H7 (cell line): ENCODE results near the gene KIRREL3. TPM values are rescaled to one million over a fixed set of nuclear protein-coding genes. Genes with fewer than 3 reads are reported as not detected.

Experiments
- DNase-seq: peaks from one replicate; pipeline ENCODE4 v3.0.0; 2012
- H3K27me3 ChIP-seq: 2 replicates; pipeline ENCODE4 v1.6.0; 2011; ENCODE audit warnings: mild to moderate bottlenecking, low read length; ENCODE audit not compliant: control insufficient read depth, insufficient read depth
- H3K36me3 ChIP-seq: replicated peaks from 2 replicates; pipeline ENCODE4 v1.5.1; 2011; ENCODE audit warnings: low read length; ENCODE audit not compliant: control insufficient read depth, insufficient read depth
- H3K4me3 ChIP-seq: 2 replicates; pipeline ENCODE4 v1.5.1; 2011; ENCODE audit warnings: low read depth, mild to moderate bottlenecking, control low read depth, low read length, moderate library complexity; ENCODE audit not compliant: insufficient read depth
- total RNA-seq: library from RNA; depleted of rRNA; stranded (reverse); fragments of >200 nt; shearing (Covaris generic); gene quantifications from 2 replicates; pipeline ENCODE4 v1.2.3, GENCODE V29; 2014

The KIRREL3 gene
- total RNA-seq, 1 experiment from 2014 or later = 0.10 TPM

- no peaks in the 10 kb centered on the region for H3K36me3 ChIP-seq
- H3K4me3 ChIP-seq = no peak overlapping the region
- DNase-seq = no peak
- peaks cover 6% of the 10 kb centered on the region for H3K27me3 ChIP-seq
Observed at GRCh38 chr11:126817523-126818450, 182.8 kb downstream of the KIRREL3 start.

DNA sequence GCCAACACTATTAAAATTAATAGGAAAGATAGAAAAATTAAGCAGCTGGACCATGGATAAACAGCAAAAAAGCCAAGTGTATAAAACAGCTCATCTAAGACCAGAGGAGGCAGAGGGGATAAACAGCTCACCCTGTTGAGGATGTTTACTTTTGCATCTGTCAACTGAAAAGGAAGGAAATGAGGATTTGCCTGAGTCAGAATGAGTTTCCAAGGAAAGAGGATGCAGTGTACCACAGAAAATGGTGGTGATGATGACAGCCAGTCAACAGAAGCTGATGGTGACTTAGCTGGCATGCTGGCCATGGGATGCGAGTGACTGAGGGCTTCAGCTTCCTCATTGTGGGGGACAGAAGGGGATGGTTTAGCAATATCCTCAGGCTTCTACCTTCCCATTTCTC lies 183.5 kb downstream of the KIRREL3 start:
- peaks cover 6% of the 10 kb centered on the region for H3K27me3 ChIP-seq
- H3K4me3 ChIP-seq = no peak overlapping the region
- DNase-seq = no peak
- no peaks in the 10 kb centered on the region for H3K36me3 ChIP-seq

DNA sequence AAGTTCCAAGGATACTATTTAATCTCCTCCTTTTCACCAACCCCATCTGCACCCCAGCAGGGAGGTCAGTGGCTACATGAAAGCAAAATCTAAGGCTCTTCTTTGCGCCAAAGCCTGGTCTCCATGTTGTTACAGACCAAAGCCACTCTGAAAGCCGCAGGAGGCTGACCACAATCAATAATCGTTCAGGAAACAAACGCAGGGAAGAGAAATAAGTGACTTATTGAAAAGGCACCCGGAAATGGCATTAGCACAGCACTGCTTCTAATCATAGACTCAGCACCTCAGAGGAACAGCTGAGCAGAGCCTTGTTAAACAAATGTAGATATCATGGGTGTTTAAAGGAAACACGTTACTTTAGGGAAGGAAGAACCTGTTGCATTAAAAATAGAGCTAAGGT lies 183.9 kb downstream of the KIRREL3 start:
- Histone ChIP-seq H3K36me3 (no peaks in the 10 kb centered on the region), H3K4me3 (no peak overlapping the region), H3K27me3 (peaks cover 6% of the 10 kb centered on the region)
- DNase-seq = no peak

- no peak overlapping the region for H3K4me3 ChIP-seq
Observed at GRCh38 chr11:126815111-126815510, 185.5 kb downstream of the KIRREL3 start.

GRCh38 chr11:126810776-126811175 lies 189.8 kb downstream of the KIRREL3 start:
- no peak overlapping the region for H3K4me3 ChIP-seq
- no peak for DNase-seq
- no peaks in the 10 kb centered on the region; the same call in 1 of the 2 replicates for H3K27me3 ChIP-seq
- H3K36me3 ChIP-seq = no peaks in the 10 kb centered on the region

More at GRCh38 chr11:126815111-126815510, 185.5 kb downstream of the KIRREL3 start:
- Histone ChIP-seq H3K27me3 (peaks cover 6% of the 10 kb centered on the region), H3K36me3 (no peaks in the 10 kb centered on the region)
- no peak for DNase-seq

- no peaks in the 10 kb centered on the region for H3K36me3 ChIP-seq
- no peaks in the 10 kb centered on the region; the same call in 1 of the 2 replicates for H3K27me3 ChIP-seq
- no peak overlapping the region for H3K4me3 ChIP-seq
- no peak for DNase-seq
Observed at GRCh38 chr11:126809514-126810289, 190.9 kb downstream of the KIRREL3 start.

DNA sequence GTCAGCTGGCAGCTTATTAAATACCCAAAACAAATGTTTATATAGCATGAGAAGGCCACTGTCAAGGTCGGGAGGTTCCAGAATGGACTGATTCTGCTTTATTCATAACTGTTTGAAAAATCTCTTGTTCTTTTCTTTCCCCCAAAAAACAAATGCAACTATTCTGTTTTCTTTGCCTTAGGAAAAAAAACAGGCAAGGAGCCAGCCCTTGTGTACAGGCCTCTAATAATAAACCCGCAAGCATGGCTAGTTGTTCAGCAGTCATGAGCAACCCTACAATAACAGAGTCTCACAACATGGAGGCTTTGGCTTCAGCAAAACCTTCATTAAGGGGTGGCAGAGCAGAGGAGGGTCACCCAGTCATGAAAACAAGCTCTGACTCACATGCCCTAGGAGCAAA lies 191.7 kb downstream of the KIRREL3 start:
- no peaks in the 10 kb centered on the region; the same call in 1 of the 2 replicates for H3K27me3 ChIP-seq
- DNase-seq = no peak
- no peaks in the 10 kb centered on the region for H3K36me3 ChIP-seq
- H3K4me3 ChIP-seq = no peak overlapping the region

DNA sequence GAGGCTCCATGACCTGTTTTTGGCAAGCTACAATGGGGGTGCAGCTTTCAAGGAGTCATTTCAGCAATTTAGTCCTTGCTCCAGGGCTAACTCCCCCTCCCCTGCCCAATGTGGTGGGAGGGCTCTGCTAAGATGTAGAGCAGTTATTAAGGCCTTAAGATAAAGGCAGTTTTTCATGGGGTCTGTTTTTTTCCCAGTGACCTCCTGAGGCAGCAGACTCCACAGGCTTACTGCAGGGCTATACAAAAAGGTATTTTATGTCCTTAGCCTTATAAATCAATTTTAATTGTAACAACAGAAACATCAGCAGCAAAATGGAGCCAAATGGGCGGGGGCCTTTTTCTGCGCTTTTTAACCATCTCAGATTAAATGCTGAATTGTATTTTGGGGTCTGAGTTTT lies 192.3 kb downstream of the KIRREL3 start:
- H3K36me3 ChIP-seq = no peaks in the 10 kb centered on the region
- no peak overlapping the region for H3K4me3 ChIP-seq
- no peaks in the 10 kb centered on the region; the same call in 1 of the 2 replicates for H3K27me3 ChIP-seq
- DNase-seq = no peak

DNA sequence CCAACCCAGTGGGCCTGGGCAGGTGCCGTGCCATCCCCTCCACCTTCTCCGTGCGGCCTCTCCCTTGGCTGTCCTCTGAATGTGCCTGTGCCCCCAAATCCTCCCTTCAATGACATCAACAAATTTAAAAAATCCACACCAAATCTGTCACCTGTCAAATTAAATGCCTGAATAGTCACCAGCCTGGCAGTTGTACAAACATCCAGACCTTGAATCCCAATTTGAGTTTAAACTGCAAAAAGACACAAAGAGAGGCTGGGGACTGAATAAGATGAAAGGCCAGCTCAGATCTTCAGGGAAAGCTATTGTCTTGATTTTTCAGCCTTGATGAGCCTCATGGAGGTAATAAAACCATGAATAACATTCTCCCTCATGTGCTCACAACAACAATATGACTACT lies 194.7 kb downstream of the KIRREL3 start:
- no peaks in the 10 kb centered on the region for H3K27me3 ChIP-seq
- H3K36me3 ChIP-seq = no peaks in the 10 kb centered on the region
- no peak overlapping the region for H3K4me3 ChIP-seq
- DNase-seq = no peak

DNA sequence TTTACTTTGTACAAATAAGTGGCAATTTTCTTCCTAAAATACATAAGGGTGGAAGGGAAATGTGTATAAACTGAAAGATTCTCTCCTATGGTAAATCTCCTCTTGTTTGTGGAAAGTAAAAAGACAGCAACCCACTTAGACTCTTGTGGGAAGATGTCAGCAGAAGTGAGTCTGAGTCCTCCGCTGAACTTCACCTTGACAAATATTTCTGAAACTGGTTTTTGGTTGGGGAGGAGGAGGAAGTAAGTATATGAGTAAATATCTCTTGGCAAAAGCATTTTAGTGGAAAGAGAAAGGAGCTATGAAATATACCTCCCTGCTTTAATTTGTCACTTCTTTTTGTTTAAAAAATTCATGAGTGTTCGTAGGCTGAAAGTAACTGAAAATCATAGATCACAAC lies 196.2 kb downstream of the KIRREL3 start:
- DNase-seq = no peak
- no peak overlapping the region for H3K4me3 ChIP-seq
- no peaks in the 10 kb centered on the region for H3K36me3 ChIP-seq
- no peaks in the 10 kb centered on the region for H3K27me3 ChIP-seq

GRCh38 chr11:126800009-126800408 lies 200.6 kb downstream of the KIRREL3 start:
- no peak for DNase-seq
- H3K27me3 ChIP-seq = no peaks in the 10 kb centered on the region
- no peak overlapping the region for H3K4me3 ChIP-seq
- no peaks in the 10 kb centered on the region for H3K36me3 ChIP-seq

GRCh38 chr11:126797457-126798169 lies 203.0 kb downstream of the KIRREL3 start:
- Histone ChIP-seq H3K4me3 (no peak overlapping the region), H3K27me3 (no peaks in the 10 kb centered on the region), H3K36me3 (no peaks in the 10 kb centered on the region)
- no peak for DNase-seq

DNA sequence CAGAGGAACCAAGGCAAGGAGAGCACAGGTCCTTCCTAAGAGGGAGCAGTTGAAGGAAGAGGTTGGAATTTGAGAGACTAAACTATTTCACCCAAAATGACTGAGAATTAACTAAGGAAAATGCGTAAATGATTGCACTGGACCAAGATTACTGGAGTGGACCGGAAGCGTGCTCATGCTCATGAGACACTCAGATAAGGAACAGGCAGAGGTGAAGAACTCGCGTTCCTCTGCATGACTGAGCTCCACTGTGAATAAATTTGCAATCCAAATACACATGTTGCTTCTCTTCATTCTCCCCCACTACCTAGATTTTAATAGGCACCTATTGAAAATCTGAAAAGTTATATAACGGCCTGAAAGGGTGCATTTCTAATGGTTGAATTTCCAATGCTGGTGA lies 207.0 kb downstream of the KIRREL3 start:
- Histone ChIP-seq H3K36me3 (no peaks in the 10 kb centered on the region), H3K27me3 (no peaks in the 10 kb centered on the region), H3K4me3 (no peak overlapping the region)
- DNase-seq = no peak

DNA sequence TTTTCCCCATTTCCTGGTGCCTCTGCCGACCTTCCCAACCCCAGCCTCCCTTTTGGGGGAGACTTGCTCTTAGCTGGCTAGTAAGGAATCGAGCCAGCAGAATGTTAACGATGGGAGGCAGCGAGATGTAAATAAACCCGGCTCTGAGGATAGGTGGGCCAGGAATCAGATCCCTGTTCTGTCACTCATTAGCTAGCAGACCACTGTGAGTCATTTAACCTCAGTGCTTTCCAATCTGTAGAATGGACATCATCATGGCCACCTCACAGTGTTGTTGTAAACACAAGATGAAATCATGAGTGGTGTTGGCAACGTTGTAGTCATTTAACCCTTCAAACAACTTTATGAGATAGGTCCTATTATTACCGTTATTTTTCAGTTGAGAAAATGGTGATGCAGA lies 208.6 kb downstream of the KIRREL3 start:
- Histone ChIP-seq H3K27me3 (no peaks in the 10 kb centered on the region), H3K4me3 (no peak overlapping the region), H3K36me3 (no peaks in the 10 kb centered on the region)
- no peak for DNase-seq
